ENCODE measurements around the gene ANKH. TPM values are rescaled to one million over a fixed set of nuclear protein-coding genes. Genes with fewer than 3 reads are reported as not detected.
A peak's percentile ranks its signal among the peaks of the same experiment; 100 is the strongest.
"Not testable (repeated sequence)": the region's sequence is repeated elsewhere in the genome, so short reads cannot be mapped to it uniquely, and the experiment has no call there.

The ANKH gene
- total RNA-seq, 2 experiments from 2014 or later, result 31.3 to 41.9 TPM

GRCh38 chr5:14825977-14826376 is 45.6 kb downstream of the ANKH start:
- DNase-seq (no peak), ATAC-seq (no peak)
- Mint-ChIP-seq H3K27me3 (no peaks in the 10 kb centered on the region), H3K4me3 (no peak overlapping the region), H3K9me3 (ENCODE audit: low read depth) (no peaks in the 10 kb centered on the region), H3K27ac (no peak overlapping the region), H3K4me1 (no peaks in the 10 kb centered on the region), H3K36me3 (peaks cover 3% of the 10 kb centered on the region)
- CTCF ChIA-PET, result no interaction called here

GRCh38 chr5:14824499-14824898 is 47.1 kb downstream of the ANKH start:
- Mint-ChIP-seq H3K4me1 (peaks cover under 1% of the 10 kb centered on the region), H3K9me3 (ENCODE audit: low read depth) (no peaks in the 10 kb centered on the region), H3K36me3 (peaks cover 3% of the 10 kb centered on the region), H3K4me3 (no peak overlapping the region), H3K27me3 (no peaks in the 10 kb centered on the region), H3K27ac (no peak overlapping the region)
- ATAC-seq (no peak), DNase-seq (no peak)
- CTCF ChIA-PET, result no interaction called here

GRCh38 chr5:14821100-14821845 is 50.3 kb downstream of the ANKH start:
- CTCF ChIA-PET, result no interaction called here
- Mint-ChIP-seq H3K27ac (no peak overlapping the region), H3K4me1 (peaks cover 27% of the 10 kb centered on the region), H3K4me3 (no peak overlapping the region), H3K27me3 (no peaks in the 10 kb centered on the region), H3K9me3 (ENCODE audit: low read depth) (no peaks in the 10 kb centered on the region), H3K36me3 (peaks cover under 1% of the 10 kb centered on the region)
- ATAC-seq (no peak), DNase-seq (no peak)

- no peaks in the 10 kb centered on the region for H3K9me3 Mint-ChIP-seq (ENCODE audit: low read depth)
- peaks cover 28% of the 10 kb centered on the region for H3K4me1 Mint-ChIP-seq
- no peaks in the 10 kb centered on the region for H3K27me3 Mint-ChIP-seq
- no peak for ATAC-seq
- DNase-seq, result no peak
- H3K36me3 Mint-ChIP-seq, result peaks cover 1% of the 10 kb centered on the region
- CTCF ChIA-PET, result interaction anchor here (1.0 to 1.4 kb wide), 3 partner anchors 51 to 173 kb away, joined by 3 read pairs; no protein-coding TSS in a partner anchor
- H3K4me3 Mint-ChIP-seq, result no peak overlapping the region
- H3K27ac Mint-ChIP-seq, result no peak overlapping the region
These were observed 52.4 kb downstream of the ANKH start for GRCh38 chr5:14818931-14819790.

- DNase-seq; H3K27ac Mint-ChIP-seq; H3K27me3 Mint-ChIP-seq; H3K4me3 Mint-ChIP-seq; H3K36me3 Mint-ChIP-seq; ATAC-seq; H3K9me3 Mint-ChIP-seq (ENCODE audit: low read depth); CTCF ChIA-PET: not testable (repeated sequence)
- H3K4me1 Mint-ChIP-seq, result peaks cover 38% of the 10 kb centered on the region
These were observed 53.8 kb downstream of the ANKH start for GRCh38 chr5:14817762-14818136.

GRCh38 chr5:14816999-14817761 is 54.4 kb downstream of the ANKH start:
- Mint-ChIP-seq H3K4me1 (peaks cover 44% of the 10 kb centered on the region), H3K9me3 (ENCODE audit: low read depth) (no peaks in the 10 kb centered on the region), H3K36me3 (peaks cover 6% of the 10 kb centered on the region), H3K27me3 (no peaks in the 10 kb centered on the region), H3K27ac (peak overlapping the region; percentile 1), H3K4me3 (no peak overlapping the region)
- CTCF ChIA-PET, result interaction anchor here (0.9 kb wide), 1 partner anchor 90 kb away, joined by 3 read pairs; no protein-coding TSS in a partner anchor
- DNase-seq, result peak; percentile 67
- peak; percentile 76 for ATAC-seq

GRCh38 chr5:14816374-14816998 is 55.1 kb downstream of the ANKH start:
- CTCF ChIA-PET, result interaction anchor here (0.9 kb wide), 1 partner anchor 89 kb away, joined by 3 read pairs; no protein-coding TSS in a partner anchor
- no peak for ATAC-seq
- H3K9me3 Mint-ChIP-seq (ENCODE audit: low read depth), result no peaks in the 10 kb centered on the region
- H3K4me1 Mint-ChIP-seq, result peaks cover 47% of the 10 kb centered on the region
- DNase-seq, result no peak
- H3K4me3 Mint-ChIP-seq, result no peak overlapping the region
- no peak overlapping the region for H3K27ac Mint-ChIP-seq
- H3K27me3 Mint-ChIP-seq, result no peaks in the 10 kb centered on the region
- peaks cover 6% of the 10 kb centered on the region for H3K36me3 Mint-ChIP-seq

GRCh38 chr5:14813747-14814146 is 57.8 kb downstream of the ANKH start:
- no peak for ATAC-seq
- H3K27me3 Mint-ChIP-seq, result no peaks in the 10 kb centered on the region

GRCh38 chr5:14812166-14812565 is 59.4 kb downstream of the ANKH start:
- Mint-ChIP-seq H3K4me3 (no peak overlapping the region), H3K4me1 (peaks cover 53% of the 10 kb centered on the region), H3K27ac (no peak overlapping the region), H3K36me3 (peaks cover 9% of the 10 kb centered on the region), H3K9me3 (ENCODE audit: low read depth) (no peaks in the 10 kb centered on the region), H3K27me3 (no peaks in the 10 kb centered on the region)
- CTCF ChIA-PET, result interaction anchor here (0.7 kb wide), 1 partner anchor 195 kb away, joined by 3 read pairs; no protein-coding TSS in a partner anchor
- DNase-seq (no peak), ATAC-seq (no peak)

More at GRCh38 chr5:14813747-14814146, 57.8 kb downstream of the ANKH start:
- Mint-ChIP-seq H3K9me3 (ENCODE audit: low read depth) (no peaks in the 10 kb centered on the region), H3K27ac (no peak overlapping the region), H3K4me3 (no peak overlapping the region), H3K4me1 (peaks cover 60% of the 10 kb centered on the region), H3K36me3 (peaks cover 7% of the 10 kb centered on the region)
- CTCF ChIA-PET, result interaction anchor here (0.8 to 0.9 kb wide), 2 partner anchors 8 to 128 kb away, joined by 3 read pairs; no protein-coding TSS in a partner anchor
- no peak for DNase-seq

- DNase-seq, result no peak
- ATAC-seq, result no peak
- H3K36me3 Mint-ChIP-seq, result peaks cover 8% of the 10 kb centered on the region
- H3K4me1 Mint-ChIP-seq, result peaks cover 45% of the 10 kb centered on the region
- no peaks in the 10 kb centered on the region for H3K9me3 Mint-ChIP-seq (ENCODE audit: low read depth)
- H3K4me3 Mint-ChIP-seq, result peak overlapping the region; percentile 66
- H3K27ac Mint-ChIP-seq, result peak overlapping the region; percentile 89
- no peaks in the 10 kb centered on the region for H3K27me3 Mint-ChIP-seq
- CTCF ChIA-PET, result interaction anchor here (1.6 kb wide), 1 partner anchor 192 kb away, joined by 4 read pairs; no protein-coding TSS in a partner anchor
These were observed 60.5 kb downstream of the ANKH start for GRCh38 chr5:14810928-14811572.

GRCh38 chr5:14810282-14810681 is 61.3 kb downstream of the ANKH start:
- H3K27ac Mint-ChIP-seq, result peak overlapping the region; percentile 89
- no peak for DNase-seq
- H3K4me3 Mint-ChIP-seq, result peak overlapping the region; percentile 66

More at GRCh38 chr5:14810282-14810681, 61.3 kb downstream of the ANKH start:
- CTCF ChIA-PET, result interaction anchor here (1.3 to 1.8 kb wide), 7 partner anchors 9 to 192 kb away, joined by 3 to 14 read pairs (median 4); no protein-coding TSS in a partner anchor
- H3K9me3 Mint-ChIP-seq (ENCODE audit: low read depth), result no peaks in the 10 kb centered on the region
- H3K27me3 Mint-ChIP-seq, result no peaks in the 10 kb centered on the region
- H3K36me3 Mint-ChIP-seq, result peaks cover 8% of the 10 kb centered on the region
- H3K4me1 Mint-ChIP-seq, result peaks cover 45% of the 10 kb centered on the region
- no peak for ATAC-seq
